GM12874 (cell line): ENCODE measurements around the gene BAIAP2.

Experiments
- TF ChIP-seq, protein P1 (sequence below): IDR thresholded peaks from 2 replicates; pipeline ENCODE4 v1.5.1; 2011; ENCODE audit warnings: low read depth, mild to moderate bottlenecking, control low read depth, low read length, moderate library complexity; ENCODE audit not compliant: insufficient read depth

Gene BAIAP2

DNA sequence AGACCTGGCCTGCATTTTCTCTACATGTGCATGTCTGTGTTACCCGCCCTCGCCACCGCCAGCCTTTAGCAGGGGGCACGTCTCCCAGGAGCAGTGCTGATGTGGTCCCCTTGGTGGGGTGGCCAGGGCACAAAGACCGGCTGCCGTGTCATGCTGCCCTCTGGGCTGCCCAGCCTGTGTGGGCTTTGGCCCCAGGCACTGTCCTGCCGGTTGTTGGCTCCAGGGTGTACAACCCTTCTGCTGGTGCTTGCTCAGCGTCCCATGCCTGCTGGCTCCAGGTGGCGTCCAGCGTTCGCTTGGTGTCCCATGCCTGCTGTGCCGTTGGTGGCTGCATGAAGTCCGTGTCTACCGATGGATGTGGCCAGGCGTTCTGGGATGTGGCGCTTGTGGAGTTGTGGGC is 4.1 kb downstream of the BAIAP2 start:
- TF ChIP-seq, protein P1, sequence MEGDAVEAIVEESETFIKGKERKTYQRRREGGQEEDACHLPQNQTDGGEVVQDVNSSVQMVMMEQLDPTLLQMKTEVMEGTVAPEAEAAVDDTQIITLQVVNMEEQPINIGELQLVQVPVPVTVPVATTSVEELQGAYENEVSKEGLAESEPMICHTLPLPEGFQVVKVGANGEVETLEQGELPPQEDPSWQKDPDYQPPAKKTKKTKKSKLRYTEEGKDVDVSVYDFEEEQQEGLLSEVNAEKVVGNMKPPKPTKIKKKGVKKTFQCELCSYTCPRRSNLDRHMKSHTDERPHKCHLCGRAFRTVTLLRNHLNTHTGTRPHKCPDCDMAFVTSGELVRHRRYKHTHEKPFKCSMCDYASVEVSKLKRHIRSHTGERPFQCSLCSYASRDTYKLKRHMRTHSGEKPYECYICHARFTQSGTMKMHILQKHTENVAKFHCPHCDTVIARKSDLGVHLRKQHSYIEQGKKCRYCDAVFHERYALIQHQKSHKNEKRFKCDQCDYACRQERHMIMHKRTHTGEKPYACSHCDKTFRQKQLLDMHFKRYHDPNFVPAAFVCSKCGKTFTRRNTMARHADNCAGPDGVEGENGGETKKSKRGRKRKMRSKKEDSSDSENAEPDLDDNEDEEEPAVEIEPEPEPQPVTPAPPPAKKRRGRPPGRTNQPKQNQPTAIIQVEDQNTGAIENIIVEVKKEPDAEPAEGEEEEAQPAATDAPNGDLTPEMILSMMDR: no peak

DNA sequence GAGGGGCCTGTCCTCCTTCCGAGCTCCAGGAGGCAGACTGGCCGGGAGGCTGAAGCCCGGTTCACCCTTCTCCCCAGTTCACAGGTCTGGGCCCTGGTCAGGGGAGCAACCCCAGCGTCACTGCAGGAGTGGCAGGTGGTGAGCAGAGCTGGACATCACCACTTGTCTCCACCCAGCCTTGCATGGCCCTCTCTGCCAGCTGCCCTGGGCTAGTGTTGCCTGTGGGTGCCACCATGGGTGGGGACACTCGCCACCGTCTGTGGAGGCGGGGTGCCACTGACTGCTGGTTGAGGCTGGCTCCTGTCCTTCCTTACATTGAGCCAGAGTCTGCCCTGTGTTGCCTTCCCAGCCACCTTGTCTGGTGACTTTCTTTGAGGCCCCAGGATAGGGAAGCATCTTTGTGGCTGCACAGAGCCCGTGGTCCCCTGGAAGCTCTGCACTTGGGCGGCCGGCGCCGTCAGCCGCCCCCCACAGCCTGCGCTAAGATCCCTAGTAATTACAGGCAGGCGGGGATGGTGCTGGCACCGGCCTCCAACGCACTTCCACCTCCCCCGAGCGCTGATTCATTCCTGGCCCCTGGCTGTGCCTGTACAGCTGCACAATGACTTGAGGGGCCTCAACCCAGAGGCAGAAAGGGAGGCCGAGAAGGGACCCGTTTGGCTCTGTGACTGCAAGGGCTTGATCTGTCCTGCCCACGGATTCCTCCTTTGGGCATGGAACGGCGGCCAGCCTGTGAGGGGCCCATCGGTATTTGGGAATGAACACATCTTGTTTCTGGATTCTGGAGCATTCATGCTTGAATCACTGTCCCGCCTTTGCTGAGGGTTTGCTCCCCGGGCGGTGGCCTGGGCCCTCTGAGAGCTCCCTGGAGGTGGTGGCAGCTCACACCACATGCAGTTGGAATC is 5.2 kb downstream of the BAIAP2 start:
- TF ChIP-seq, protein P1: no peak

DNA sequence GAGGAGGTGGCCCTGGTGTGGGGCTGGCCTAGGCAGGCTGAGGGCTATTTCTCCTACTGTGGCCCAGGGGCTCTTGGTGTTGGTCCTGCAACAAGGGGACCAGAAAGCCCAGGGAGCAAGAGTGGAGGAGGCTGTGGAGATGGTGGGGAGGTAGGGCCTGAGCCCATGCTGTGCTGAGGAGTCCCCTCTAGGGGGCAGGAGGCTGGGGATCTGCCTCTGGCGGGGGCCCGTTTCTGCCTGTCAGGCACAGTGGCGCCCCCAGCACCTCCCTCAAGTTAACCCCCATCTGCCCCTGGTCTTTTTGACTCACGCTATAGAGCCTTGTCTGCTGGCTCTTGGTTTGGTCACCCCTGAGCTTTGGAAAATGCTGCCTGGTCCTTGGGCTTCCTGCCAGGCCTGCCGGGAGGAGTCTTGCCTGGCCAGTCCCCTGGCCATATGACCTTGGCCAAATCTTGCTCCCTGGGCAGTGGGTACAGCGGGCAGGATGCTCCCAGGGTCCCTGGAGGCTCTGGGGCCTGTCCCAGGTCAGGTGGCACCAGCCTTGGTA is 5.9 kb downstream of the BAIAP2 start:
- TF ChIP-seq, protein P1: peak; percentile 69

DNA sequence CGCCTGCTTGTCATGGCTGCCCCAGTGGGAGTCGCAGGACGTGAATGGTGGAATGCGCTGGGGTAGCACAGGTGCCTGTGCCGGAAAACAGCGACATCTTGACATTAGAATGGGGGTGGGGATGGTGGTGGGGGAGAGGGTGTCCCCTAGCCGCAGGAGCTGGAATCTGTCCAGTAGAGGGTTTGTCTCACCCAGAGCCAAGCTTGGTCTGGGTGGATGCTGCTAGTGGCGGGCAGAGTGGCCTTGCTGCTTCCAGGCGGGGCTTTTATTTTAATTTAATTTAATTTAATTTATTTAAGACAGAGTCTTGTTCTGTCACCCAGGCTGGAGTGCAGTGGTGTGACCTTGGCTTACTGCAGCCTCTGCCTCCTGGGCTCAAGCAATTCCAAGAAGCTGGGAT is 7.7 kb downstream of the BAIAP2 start:
- TF ChIP-seq, protein P1: no peak

DNA sequence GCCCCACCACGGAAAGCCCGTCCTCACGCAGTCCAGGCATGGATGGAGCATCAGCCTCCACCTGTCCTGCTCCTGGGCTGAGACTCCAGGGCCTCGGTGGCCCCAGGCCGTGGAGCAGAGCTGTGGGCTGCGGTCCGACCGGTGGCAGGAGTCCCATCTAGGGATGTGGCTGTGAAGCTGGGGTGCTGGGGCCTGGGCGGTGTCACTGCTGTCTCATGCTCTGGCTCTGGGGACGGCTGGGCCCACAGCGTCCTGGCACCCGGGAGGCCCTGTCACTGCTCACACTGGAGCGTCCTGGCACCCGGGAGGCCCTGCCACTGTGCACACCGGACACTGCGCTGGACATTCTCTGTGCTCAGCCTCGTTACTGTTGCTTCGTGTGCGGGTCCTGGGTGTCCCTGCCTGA is 8.4 kb downstream of the BAIAP2 start:
- TF ChIP-seq, protein P1: no peak

DNA sequence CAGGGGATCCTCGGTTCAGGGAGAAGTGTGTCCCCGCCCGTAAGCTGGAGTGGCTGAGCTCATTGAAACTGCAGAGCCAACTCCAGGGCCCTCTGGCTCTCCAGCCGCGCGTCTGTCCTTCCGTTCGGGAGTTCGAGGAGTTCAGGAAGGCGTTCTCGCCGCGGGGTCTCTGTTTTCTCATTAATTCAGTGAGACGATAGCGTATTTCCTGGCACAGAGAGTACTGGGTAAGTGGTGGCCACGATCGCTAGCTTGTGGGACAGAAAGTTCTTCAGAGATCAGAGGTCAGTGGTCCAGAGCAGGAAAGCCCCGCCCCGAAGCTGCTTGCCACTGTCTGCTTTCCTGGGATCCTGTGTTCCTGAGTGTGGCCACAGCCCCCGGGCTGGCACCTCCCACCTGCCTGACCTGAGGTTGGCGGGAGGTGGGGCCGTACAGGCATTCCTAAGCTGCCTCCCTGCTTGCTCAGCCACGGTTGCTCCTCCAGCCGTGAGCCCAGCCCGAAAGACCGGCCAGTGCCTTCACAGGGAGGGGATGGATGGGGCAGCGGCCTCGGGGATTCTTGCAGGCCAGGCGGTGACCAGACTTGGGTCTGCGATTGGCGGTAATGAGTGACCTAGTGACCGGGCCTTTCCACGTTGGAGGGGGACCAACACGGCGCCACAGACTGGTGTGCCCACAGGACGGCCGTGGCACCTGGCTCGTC is 8.9 kb downstream of the BAIAP2 start:
- TF ChIP-seq, protein P1: no peak

DNA sequence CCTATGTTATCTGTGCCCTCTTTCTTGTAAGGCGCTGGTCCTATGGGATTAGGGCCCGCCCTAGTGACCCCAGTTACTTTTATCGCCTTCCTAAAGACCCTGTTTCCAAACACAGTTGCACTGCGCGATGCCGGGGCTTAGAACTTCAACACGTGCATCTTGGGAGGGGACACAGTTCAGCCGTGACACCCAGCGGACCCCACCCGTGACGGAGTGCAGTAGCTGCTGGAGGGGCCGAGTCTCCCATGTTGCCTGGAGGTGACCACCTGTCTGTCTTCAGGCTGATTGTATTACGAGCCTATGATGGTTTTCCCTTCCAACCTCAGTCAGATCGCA is 9.4 kb downstream of the BAIAP2 start:
- TF ChIP-seq, protein P1: no peak
